Stimulated activated CD8-positive, alpha-beta memory T cell treated with anti-CD3 and anti-CD28 coated beads, Interleukin-2, amount 100 ng/mL, for 48 hours (primary cell): Measurements from ENCODE around the gene CNST.
"Not testable (repeated sequence)": the region's sequence is repeated elsewhere in the genome, so short reads cannot be mapped to it uniquely, and the experiment has no call there.

Experiments
- DNase-seq, 2 donors: peaks; one replicate each; pipeline ENCODE4 v3.0.0-alpha.2; 2020; ENCODE audit warnings: low read depth in 2 of 2

Gene CNST

DNA sequence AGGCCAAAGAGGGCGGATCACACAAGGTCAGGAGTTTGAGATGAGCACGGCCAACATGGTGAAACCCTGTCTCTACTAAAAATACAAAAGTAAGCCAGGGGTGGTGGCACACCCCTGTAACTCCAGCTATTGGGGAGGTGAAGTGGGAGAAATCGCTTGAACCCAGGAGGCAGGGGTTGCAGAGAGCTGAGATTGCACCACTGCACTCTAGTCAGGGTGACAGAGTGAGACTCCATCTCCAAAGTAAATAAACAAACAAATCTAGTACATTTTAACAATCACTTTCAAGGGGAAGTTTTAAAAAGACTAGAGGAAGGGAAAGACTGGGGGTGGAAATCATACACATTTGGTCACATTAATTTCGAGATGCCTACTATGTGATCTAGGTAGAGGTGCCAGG lies 6.9 kb upstream of the CNST start:
- DNase-seq = no peak

DNA sequence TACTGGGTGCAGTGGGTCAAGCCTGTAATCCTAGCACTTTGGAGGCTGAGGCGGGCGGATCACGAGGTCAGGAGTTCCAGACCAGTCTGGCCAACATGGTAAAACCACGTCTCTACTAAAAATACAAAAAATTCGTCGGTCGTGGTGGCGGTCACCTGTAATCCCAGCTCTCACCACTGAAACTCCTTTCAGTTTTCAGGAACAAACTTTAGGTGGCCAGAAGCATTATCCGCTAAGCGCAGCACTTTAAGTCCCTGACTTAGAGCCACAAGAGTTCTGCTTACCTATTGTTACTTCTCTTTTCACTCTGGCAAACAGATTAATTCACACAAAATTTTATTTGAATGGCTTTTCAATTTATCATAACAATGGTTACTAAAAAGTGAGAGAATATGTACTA lies 5.4 kb upstream of the CNST start:
- not testable (repeated sequence) for DNase-seq

- no peak for DNase-seq
Measured at GRCh38 chr1:246564839-246565750, 1.2 kb upstream of the CNST start.

DNA sequence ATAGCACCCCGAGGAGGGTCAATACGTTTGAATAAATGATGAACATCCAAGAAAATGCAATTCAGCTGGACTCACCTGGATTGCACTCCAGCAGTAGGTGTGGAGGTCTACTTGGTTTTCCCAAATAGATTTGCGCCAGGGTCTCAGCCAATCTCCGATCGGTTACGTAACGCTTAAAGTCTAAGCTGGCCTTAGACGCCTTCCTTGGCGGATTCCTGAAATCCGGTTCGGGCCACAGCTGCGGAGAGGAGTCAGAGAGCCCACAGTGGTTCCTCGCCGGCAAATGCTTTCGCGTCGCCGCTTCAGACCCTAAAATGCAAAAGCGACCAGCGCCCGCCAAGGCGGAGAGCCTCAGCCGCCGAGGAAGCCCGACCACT lies 517 bp upstream of the CNST start:
- no peak for DNase-seq

DNA sequence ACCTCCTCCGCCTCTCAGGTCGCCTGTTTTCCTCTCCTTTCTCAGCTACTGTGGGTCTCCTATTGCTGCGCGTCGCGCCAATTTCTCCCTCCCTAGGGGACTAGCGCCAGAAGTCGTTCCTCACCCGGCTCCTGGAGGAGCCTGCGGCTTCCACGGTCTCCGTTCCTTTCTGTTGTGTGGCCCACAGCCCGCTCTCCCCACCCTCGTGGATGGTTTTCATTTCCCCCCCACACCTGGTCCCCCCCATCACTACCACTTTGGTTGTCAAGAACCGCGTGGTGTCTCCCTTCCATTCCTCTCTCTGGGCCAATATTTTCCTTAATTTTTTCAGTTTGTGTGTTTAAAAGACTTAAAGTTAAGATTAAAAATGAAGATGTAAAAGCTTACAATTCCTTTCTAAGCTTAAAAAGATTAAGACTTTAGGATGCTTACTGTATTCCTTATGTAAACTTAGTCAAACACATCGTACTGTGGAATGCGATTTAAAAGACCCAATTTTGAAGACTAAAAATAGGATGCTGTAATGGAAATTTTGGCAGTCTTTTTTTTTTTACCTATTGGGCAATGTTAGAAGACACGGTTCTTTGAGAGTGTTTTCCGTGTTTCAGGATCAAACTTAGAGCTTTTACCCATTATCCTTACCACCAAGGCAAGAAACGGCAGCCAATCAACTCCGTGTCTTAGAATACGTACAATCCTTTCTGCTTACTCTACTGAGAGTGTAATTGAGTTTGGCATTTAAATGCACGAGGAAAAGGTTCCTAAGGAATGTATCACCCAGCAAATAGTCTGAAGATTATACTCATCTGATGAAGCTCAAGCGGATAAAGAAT lies 773 bp downstream of the CNST start:
- DNase-seq = peak in 1 of 2 donors; percentile 16

GRCh38 chr1:246567646-246568235 lies 1.5 kb downstream of the CNST start:
- DNase-seq = no peak

DNA sequence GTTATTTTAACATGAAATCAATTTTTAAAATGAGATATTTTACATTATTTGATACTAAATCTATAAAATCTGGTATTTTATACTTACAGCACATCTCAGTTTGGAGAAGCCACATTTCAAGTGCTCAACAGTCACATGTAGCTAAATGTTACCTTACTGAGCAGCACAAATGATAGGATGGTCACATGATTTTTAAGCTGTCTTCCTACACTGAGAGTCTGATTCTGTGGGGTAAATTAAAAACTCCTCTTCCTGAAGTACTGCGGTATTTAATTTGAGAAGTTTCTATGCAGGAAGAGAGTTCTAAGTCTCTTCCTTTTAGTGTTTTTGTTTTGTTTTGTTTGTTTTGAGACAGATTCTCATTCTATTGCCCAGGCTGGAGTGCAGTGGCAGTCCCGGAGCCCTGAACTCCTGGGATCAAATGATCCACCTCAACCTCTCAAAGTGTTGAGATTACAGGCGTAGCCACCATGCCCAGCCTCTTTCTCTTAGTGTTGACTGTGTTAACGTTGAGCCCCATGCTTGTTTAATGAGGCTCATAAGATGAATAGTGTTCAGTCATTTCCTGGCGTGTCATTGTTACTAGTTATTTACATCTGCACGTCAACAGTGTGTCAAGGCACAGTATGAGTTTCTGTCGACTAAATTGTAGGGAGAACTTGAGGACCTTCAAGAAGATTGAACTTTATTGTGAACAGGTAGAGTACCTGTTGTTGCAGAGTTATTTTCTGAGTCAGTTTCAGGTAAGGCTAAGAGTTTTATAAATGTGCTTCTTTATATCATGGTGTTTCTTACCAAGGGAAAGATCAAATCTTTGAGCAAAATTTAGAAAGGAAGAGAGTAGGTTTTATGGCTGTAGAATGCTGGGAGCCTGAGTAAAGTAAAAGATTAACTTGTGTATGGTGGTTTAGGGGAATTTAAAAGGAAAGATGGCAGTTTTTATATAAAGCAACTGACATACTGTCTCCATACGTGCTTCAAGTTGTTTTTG lies 3.3 kb downstream of the CNST start:
- no peak for DNase-seq

DNA sequence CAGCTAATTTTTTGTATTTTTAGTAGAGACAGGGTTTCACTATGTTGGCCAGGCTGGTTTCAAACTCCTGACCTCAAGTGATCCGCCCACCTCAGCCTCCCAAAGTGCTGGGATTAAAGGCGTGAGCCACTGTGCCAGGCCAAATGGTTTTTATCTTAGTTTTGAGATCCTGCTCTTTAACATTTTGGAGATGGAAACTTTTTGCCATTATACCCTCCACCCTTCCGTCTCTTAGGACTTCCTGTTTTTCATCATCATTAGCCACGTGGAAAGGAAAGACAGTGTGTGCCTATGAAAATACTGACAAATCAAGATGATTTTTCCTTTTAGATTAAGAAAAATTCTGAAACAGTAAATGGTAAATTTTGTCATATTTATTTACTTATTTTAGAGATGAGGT lies 5.1 kb downstream of the CNST start:
- DNase-seq = not testable (repeated sequence)

- no peak for DNase-seq
Measured at GRCh38 chr1:246571953-246572352, 5.7 kb downstream of the CNST start.

DNA sequence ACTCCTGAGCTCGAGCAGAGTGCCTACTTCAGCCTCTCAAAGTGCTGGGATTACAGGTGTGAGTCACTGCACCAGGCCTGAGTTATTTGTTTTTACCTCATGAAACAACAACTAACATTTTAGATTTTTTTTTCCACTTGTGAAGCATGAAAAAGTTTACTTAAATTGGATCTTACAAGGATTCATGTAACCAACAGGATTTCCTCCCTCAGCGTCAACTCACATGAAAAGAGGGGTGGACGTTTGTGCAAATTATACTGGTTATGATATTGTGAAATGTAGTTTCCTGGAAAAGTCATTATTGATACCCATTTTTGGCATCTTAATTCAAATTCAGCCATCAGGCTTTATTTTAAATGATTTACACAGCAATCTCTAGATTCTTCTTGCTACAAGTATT lies 6.5 kb downstream of the CNST start:
- DNase-seq = no peak

GRCh38 chr1:246573491-246573890 lies 7.2 kb downstream of the CNST start:
- no peak for DNase-seq

GRCh38 chr1:246576709-246577032 lies 10.4 kb downstream of the CNST start:
- DNase-seq = no peak

GRCh38 chr1:246577082-246577719 lies 10.9 kb downstream of the CNST start:
- DNase-seq = no peak

GRCh38 chr1:246577720-246578106 lies 11.5 kb downstream of the CNST start:
- DNase-seq = no peak

DNA sequence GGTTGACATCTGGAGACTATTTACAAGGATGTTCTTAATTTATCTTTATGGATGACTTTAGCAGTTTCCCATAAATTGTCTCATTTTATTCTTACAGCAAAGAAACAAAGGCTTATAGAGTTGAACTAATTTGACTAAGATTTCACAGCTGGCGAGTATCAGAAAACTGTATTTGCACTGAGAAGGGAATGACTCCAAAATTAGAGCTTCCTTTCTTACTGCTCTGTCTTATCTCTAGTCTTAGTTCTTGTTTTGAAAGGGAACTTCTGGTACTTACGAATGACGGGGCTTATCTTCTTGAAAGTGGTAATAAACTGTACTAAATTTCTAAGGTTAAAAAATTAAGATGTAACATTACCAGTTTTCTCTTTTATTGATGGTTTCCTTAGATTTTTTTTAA lies 13.6 kb downstream of the CNST start:
- no peak for DNase-seq

DNA sequence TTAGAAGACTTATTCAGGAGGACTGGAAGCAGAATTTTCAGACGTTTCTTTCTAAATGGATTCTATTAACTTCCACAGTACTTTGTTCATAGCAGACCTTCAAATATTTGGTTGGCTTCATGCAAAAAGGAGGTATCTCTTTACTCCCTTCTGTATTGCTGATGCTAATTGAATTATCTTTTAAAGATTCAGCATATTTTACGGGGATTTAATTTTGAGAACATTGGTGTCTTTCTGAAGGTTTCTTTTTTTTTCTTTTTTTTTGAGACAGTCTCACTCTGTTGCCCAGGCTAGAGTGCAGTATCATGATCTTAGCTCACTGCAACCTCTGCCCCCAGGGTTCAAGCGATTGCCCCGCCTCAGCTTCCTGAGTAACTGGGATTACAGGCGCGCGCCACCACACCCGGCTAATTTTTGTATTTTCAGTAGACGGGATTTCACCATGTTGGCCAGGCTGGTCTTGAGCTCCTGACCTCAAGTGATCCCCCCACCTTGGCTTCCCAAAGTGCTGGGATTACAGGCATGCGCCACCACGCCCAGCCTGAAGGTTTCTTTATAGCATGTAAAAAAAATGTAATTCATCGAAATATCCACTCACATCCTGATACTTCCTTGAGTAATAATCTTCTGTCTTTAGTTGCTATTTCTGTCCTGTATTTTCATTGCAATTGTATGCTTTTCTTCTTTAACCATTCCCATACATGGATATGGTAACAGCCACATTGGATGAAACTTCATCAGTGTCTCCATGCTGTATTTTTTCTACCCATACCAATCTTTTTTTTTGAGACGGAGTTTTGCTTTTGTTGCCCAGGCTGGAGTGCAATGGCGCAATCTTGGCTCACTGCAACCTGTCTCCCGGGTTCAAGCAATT lies 14.5 kb downstream of the CNST start:
- no peak for DNase-seq

GRCh38 chr1:246582301-246583055 lies 16.2 kb downstream of the CNST start:
- DNase-seq = no peak

- no peak for DNase-seq
Measured at GRCh38 chr1:246583056-246583440, 16.8 kb downstream of the CNST start.

DNA sequence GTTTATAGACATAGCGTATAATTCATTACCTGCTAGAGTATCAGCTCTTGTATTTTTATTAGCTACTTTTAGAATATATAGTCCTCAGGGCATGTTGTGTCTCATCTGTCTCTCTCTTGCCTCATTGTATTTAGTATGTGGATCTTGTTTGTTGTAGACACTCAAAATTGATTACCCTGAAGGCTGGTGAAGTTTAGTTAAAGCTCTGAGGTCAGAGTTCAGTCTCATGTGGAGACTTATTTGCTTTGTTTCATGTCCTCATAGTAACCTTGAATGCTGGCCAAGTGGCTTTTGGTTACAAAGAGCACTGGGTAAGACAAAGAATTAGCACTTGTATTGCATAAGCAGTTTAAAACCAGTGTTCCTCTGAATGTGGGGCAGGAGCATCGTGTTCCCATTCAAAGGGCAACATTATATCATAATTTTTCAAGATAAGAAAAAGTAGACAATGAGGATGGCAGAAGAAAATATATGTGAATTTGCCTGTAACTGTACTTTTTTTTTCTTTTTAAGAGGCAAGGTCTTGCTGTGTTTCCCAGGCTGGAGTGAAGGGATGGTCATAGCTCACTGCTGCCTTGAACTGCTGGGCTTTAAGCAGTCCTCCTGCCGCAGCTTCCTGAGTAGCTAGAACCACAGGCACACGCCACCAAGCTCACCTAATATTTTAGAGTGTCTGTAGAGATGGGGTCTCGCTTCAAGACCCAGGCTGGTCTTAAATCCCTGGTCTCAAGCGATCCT lies 17.4 kb downstream of the CNST start:
- DNase-seq = no peak
